Astrocyte (in vitro differentiated cells and primary cell): ENCODE data around the gene OSTM1.
A peak's percentile ranks its signal among the peaks of the same experiment; 100 is the strongest.

Experiments used
- CTCF ChIP-seq: IDR thresholded peaks from 2 replicates; pipeline ENCODE4 v1.5.1; 2011; ENCODE audit warnings: low read depth, mild to moderate bottlenecking, inconsistent platforms, low read length, moderate library complexity; ENCODE audit not compliant: insufficient read depth
- EZH2 ChIP-seq: IDR thresholded peaks from 2 replicates; pipeline ENCODE4 v1.6.1; 2012; ENCODE audit warnings: mild to moderate bottlenecking, low read length, inconsistent platforms; ENCODE audit not compliant: insufficient read depth

- TF ChIP-seq CTCF (no peak), EZH2 (peak; percentile 92)
These were observed 43.2 kb upstream of the OSTM1 start for GRCh38 chr6:108117427-108118358.
